Uterus (tissue), 4 donors: ENCODE data around the gene DGLUCY. TPM values are rescaled to one million over a fixed set of nuclear protein-coding genes. Genes with fewer than 3 reads are reported as not detected.
A peak's percentile ranks its signal among the peaks of the same experiment; 100 is the strongest.

ENCODE experiments used
- DNase-seq, 2 donors: peaks; one replicate each; pipeline ENCODE4 v3.0.0-alpha.2; 2019 to 2020
- H3K27ac ChIP-seq, 2 donors: fragments of 200-600 bp; sonication (generic); 1 replicate in 1 of 2; 2 replicates in 1 of 2; pipeline ENCODE4 v1.5.1; 2016 to 2018
- H3K27me3 ChIP-seq, 2 donors: fragments of 200-600 bp; sonication (generic); one replicate each; pipeline ENCODE4 v1.5.1; 2018 to 2019; ENCODE audit warnings: control low read depth in 1 of 2
- H3K36me3 ChIP-seq, 2 donors: fragments of 200-600 bp; sonication (generic); one replicate each; pipeline ENCODE4 v1.5.1; 2019; ENCODE audit warnings: control low read depth in 1 of 2
- H3K4me1 ChIP-seq, 2 donors: fragments of 200-600 bp; sonication (generic); one replicate each; pipeline ENCODE4 v1.5.1; 2018 to 2019; ENCODE audit warnings: control low read depth in 1 of 2
- H3K4me3 ChIP-seq, 2 donors: fragments of 200-600 bp; sonication (generic); 1 replicate in 1 of 2; 2 replicates in 1 of 2; pipeline ENCODE4 v1.5.1; 2018 to 2019; ENCODE audit warnings: mild to moderate bottlenecking in 1 of 2
- H3K9me3 ChIP-seq, 2 donors: fragments of 200-600 bp; sonication (generic); one replicate each; pipeline ENCODE4 v1.5.1; 2019; ENCODE audit warnings: control low read depth in 1 of 2
- POLR2A ChIP-seq, 2 donors: fragments of 450-650 bp; IDR thresholded peaks; one replicate each; pipeline ENCODE4 v1.6.1; 2016; ENCODE audit warnings: antibody characterized with exemption in 2 of 2, mild to moderate bottlenecking in 1 of 2, moderate library complexity in 1 of 2
- intact Hi-C: fragments of 100-400 bp; cut with DNase I; formaldehyde crosslinking; loops from one replicate; pipeline ENCODE4 v1.15.1; 2023; ENCODE audit warnings: low total_unique reads
- total RNA-seq, 4 donors: library from RNA; depleted of rRNA in 3 of 4; stranded (reverse); fragments of >200 nt in 3 of 4; gene quantifications; one replicate each; pipeline versions ENCODE4 v1.1.0 to v1.2.4, GENCODE V29; 2014 to 2023
- TF ChIP-seq, protein P1 (sequence below), 4 experiments: fragments of 200-600 bp in 2 of 4; fragments of 450-650 bp in 2 of 4; sonication (generic) in 2 of 4; IDR thresholded peaks; one replicate each; pipeline ENCODE4 v1.5.1; 2016 to 2019; ENCODE audit warnings: antibody characterized with exemption in 4 of 4, mild to moderate bottlenecking in 2 of 4, moderate library complexity in 1 of 4
- donor health status: DM: yes; HTN: yes; CAD: no.

The DGLUCY gene, protein sequence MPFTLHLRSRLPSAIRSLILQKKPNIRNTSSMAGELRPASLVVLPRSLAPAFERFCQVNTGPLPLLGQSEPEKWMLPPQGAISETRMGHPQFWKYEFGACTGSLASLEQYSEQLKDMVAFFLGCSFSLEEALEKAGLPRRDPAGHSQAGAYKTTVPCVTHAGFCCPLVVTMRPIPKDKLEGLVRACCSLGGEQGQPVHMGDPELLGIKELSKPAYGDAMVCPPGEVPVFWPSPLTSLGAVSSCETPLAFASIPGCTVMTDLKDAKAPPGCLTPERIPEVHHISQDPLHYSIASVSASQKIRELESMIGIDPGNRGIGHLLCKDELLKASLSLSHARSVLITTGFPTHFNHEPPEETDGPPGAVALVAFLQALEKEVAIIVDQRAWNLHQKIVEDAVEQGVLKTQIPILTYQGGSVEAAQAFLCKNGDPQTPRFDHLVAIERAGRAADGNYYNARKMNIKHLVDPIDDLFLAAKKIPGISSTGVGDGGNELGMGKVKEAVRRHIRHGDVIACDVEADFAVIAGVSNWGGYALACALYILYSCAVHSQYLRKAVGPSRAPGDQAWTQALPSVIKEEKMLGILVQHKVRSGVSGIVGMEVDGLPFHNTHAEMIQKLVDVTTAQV
- total RNA-seq = 10 to 100 TPM; 14.7 to 81.5 (median 61.6) TPM

DNA sequence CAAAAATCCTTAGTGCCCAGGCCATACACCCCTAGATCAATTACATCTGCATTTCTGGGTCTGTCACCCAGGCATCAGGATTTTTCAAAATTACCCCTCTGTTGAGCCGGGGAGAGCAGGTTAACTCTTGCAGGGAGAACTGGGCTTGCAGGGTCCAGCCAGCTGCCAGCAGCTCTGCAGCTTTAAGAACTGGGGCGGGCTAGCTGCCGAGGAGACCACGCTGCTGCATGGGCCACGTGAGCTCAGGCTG, at the start of gene DGLUCY:
DGLUCY (plus strand) TSS at position 245 of the 250 bp plus-strand sequence. CDS start 46,222 bp downstream, outside the sequence.
- intact Hi-C loops = no loop called here
- H3K36me3 ChIP-seq = no peaks in the 10 kb centered on the region
- peak within 1 kb of the TSS; percentile 90 to 94 for H3K27ac ChIP-seq
- H3K9me3 ChIP-seq = no peaks in the 10 kb centered on the region
- no peak for TF ChIP-seq POLR2A (IDR thresholded peaks at IDR 0.05)
- TF ChIP-seq, protein P1, sequence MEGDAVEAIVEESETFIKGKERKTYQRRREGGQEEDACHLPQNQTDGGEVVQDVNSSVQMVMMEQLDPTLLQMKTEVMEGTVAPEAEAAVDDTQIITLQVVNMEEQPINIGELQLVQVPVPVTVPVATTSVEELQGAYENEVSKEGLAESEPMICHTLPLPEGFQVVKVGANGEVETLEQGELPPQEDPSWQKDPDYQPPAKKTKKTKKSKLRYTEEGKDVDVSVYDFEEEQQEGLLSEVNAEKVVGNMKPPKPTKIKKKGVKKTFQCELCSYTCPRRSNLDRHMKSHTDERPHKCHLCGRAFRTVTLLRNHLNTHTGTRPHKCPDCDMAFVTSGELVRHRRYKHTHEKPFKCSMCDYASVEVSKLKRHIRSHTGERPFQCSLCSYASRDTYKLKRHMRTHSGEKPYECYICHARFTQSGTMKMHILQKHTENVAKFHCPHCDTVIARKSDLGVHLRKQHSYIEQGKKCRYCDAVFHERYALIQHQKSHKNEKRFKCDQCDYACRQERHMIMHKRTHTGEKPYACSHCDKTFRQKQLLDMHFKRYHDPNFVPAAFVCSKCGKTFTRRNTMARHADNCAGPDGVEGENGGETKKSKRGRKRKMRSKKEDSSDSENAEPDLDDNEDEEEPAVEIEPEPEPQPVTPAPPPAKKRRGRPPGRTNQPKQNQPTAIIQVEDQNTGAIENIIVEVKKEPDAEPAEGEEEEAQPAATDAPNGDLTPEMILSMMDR (IDR thresholded peaks at IDR 0.05) = no peak
- peak within 1 kb of the TSS; percentile 44 to 55 for H3K4me3 ChIP-seq
- H3K4me1 ChIP-seq = peaks cover 0 to 6% of the 10 kb centered on the region in 2 donors
- peak; percentile 79 to 80 for DNase-seq
- no peaks in the 10 kb centered on the region for H3K27me3 ChIP-seq

DNA sequence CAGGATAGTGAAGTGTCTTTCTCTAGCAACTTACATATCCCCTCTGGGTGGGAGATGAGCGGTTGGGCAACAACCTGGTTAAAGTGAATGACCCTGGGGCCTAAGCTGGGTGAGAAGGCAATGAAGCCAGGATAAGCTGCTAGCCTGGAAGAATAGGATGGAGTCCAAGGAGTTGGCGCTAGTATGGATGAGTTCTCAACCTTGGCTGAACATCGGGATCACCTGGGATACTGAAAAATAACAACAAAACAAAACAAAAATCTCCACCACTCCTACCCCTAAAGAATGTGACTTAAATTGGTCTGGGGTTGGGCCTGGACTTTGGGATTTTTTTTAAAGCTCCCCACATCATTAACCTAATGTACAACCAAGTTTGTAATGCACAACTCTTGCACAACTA, 48.6 kb upstream of the DGLUCY start:
- Histone ChIP-seq H3K27me3 (no peaks in the 10 kb centered on the region), H3K27ac (no peak overlapping the region), H3K36me3 (no peaks in the 10 kb centered on the region), H3K9me3 (no peaks in the 10 kb centered on the region), H3K4me3 (no peak overlapping the region), H3K4me1 (no peaks in the 10 kb centered on the region)
- peak in 1 of 2 donors; percentile 25 for DNase-seq
- TF ChIP-seq POLR2A (IDR thresholded peaks at IDR 0.05) = no peak
- TF ChIP-seq, protein P1 (IDR thresholded peaks at IDR 0.05) = no peak
- intact Hi-C loops = loop anchor here (10.0 kb wide), 1 partner anchor 110 kb away; no protein-coding TSS in a partner anchor

DNA sequence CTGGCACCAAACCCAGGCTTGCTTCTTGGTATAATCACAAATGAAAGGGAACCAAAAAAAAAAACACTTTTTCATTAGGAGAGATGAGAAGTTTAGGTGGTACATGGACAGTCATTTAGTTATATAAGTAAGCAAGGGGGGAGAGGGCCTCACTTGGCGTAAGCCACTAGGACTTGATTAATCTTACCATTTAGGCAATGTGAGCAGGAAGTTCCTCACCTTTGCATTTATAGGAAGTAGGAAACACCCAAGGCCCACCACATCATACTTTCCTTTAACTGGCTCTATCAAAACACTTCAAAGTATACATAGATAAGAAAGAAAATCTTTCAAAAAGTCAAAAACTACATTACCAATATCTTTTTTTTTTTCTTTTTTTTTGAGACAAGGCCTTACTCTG, 46.7 kb upstream of the DGLUCY start:
- no peak for DNase-seq
- intact Hi-C loops = loop anchor here (10.0 kb wide), 1 partner anchor 108 kb away; no protein-coding TSS in a partner anchor
- Histone ChIP-seq H3K36me3 (no peaks in the 10 kb centered on the region), H3K4me1 (no peaks in the 10 kb centered on the region), H3K27me3 (no peaks in the 10 kb centered on the region), H3K27ac (no peak overlapping the region), H3K9me3 (no peaks in the 10 kb centered on the region), H3K4me3 (no peak overlapping the region)
- TF ChIP-seq, protein P1 (IDR thresholded peaks at IDR 0.05) = no peak
- TF ChIP-seq POLR2A (IDR thresholded peaks at IDR 0.05) = no peak

DNA sequence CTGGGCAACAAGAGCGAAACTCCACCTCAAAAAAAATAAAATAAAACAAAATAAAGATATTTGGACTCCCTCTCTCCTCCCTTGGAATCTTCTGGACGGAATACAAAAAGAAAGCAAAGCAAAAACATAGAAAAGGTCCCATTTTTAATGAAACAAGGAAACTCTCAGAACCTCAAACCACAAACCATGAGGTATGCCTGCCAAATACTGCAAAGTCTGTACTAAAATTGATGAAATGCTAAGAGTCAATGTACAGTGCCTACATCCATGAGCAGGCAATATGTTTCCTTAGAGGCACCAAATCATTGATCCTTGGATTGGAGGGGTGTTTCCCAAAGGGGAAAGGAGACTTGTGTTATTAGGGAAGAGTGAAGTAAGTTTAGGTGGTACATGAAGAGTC, 45.2 kb upstream of the DGLUCY start:
- H3K9me3 ChIP-seq = no peaks in the 10 kb centered on the region
- no peaks in the 10 kb centered on the region for H3K36me3 ChIP-seq
- no peak for DNase-seq
- H3K27me3 ChIP-seq = no peaks in the 10 kb centered on the region
- no peak overlapping the region for H3K27ac ChIP-seq
- intact Hi-C loops = loop anchor here (10.0 kb wide), 1 partner anchor 106 kb away; no protein-coding TSS in a partner anchor
- TF ChIP-seq, protein P1 (IDR thresholded peaks at IDR 0.05) = no peak
- no peak for TF ChIP-seq POLR2A (IDR thresholded peaks at IDR 0.05)
- no peaks in the 10 kb centered on the region for H3K4me1 ChIP-seq
- H3K4me3 ChIP-seq = no peak overlapping the region

DNA sequence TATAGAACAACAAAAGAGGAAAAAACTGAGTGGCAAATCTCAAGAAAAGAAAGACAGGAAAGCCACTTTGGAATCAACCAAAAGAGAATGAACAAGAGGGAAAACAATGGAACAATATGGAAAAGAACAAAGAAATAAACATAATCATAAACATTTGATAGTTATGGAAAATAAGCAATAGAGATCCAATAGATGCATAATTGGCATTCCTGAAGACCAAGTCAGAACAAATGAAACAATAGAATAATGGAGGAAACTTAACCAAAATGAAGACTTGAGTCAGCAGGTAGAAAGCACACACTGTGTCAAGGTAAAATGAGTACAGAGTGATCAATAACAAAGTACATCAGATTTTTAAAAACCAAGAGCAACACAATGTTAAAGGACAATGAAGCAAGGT, 43.3 kb upstream of the DGLUCY start:
- intact Hi-C loops = no loop called here
- no peaks in the 10 kb centered on the region for H3K4me1 ChIP-seq
- TF ChIP-seq, protein P1 (IDR thresholded peaks at IDR 0.05) = no peak
- no peak for TF ChIP-seq POLR2A (IDR thresholded peaks at IDR 0.05)

More for the DNA sequence above, 43.3 kb upstream of the DGLUCY start:
- Histone ChIP-seq H3K36me3 (no peaks in the 10 kb centered on the region), H3K27ac (no peak overlapping the region), H3K4me3 (no peak overlapping the region), H3K27me3 (no peaks in the 10 kb centered on the region), H3K9me3 (no peaks in the 10 kb centered on the region)
- no peak for DNase-seq
